Heart right ventricle (tissue), 16 donors: ENCODE measurements around the gene PRTFDC1. TPM values are rescaled to one million over a fixed set of nuclear protein-coding genes. Genes with fewer than 3 reads are reported as not detected.
A peak's percentile ranks its signal among the peaks of the same experiment; 100 is the strongest.

Source experiments
- ATAC-seq, 8 donors: fragments of 200-7000 bp; cut with Tn5 transposase; one replicate each; pipeline ENCODE4 v1.9.1; 2020; ENCODE audit warnings: mild to moderate bottlenecking in 8 of 8, moderate library complexity in 8 of 8, moderate number of reproducible peaks in 1 of 8
- DNase-seq, 2 donors: peaks; one replicate each; pipeline ENCODE4 v3.0.0-alpha.2; 2020
- H3K27ac ChIP-seq, 10 donors: fragments of 200-600 bp; sonication (generic) in 2 of 10; one replicate each; pipeline versions ENCODE4 v1.5.0 to v1.8.0; 2020 to 2022; ENCODE audit warnings: mild to moderate bottlenecking in 3 of 10
- H3K27me3 ChIP-seq, 7 donors: fragments of 200-600 bp; one replicate each; pipeline ENCODE4 v1.8.0; 2021 to 2022; ENCODE audit warnings: mild to moderate bottlenecking in 2 of 7
- H3K36me3 ChIP-seq, 9 donors: fragments of 200-600 bp; sonication (generic) in 1 of 9; one replicate each; pipeline versions ENCODE4 v1.5.0 to v1.8.0; 2020 to 2022; ENCODE audit warnings: mild to moderate bottlenecking in 2 of 9
- H3K4me1 ChIP-seq, 9 donors: fragments of 200-600 bp; sonication (generic) in 1 of 9; one replicate each; pipeline versions ENCODE4 v1.5.0 to v1.8.0; 2020 to 2022; ENCODE audit warnings: mild to moderate bottlenecking in 4 of 9
- H3K4me3 ChIP-seq, 10 donors: fragments of 200-600 bp; sonication (generic) in 2 of 10; one replicate each; pipeline versions ENCODE4 v1.5.0 to v1.8.0; 2020 to 2022; ENCODE audit warnings: mild to moderate bottlenecking in 7 of 10, moderate library complexity in 2 of 10
- H3K9me3 ChIP-seq, 11 donors: fragments of 200-600 bp in 10 of 11; sonication (generic) in 2 of 11; one replicate each; pipeline versions ENCODE4 v1.5.0 to v1.8.0; 2013 to 2022; ENCODE audit warnings: mild to moderate bottlenecking in 2 of 11, control low read depth in 1 of 11, moderate library complexity in 1 of 11
- WGBS, 2 donors: extraction: QIAGEN DNeasy Blood & Tissue Kit; methylation state at CpG; one replicate each; pipeline ENCODE4 v1.1.7; 2013; ENCODE audit warnings: inconsistent platforms in 1 of 2; 5-methylcytosine and 5-hydroxymethylcytosine counted together
- intact Hi-C, 10 donors: fragments of 100-400 bp; cut with DNase I; formaldehyde crosslinking; loops; one replicate each; pipeline versions ENCODE4 v1.11.1 to v1.14.2; 2022
- polyA plus RNA-seq, 2 donors: library from polyadenylated mRNA; stranded (reverse); fragments of 200-250 nt; gene quantifications; one replicate each; pipeline ENCODE4 v1.2.3, GENCODE V29; 2013
- total RNA-seq, 10 donors: library from RNA; stranded (reverse); fragmentation: NEBNext Ultra II Directional in 3 of 10; extraction: Animal tissue kit (Norgen Biotek cat#: 25700) in 3 of 10; gene quantifications; one replicate each; pipeline versions ENCODE4 v1.2.1 to v1.2.4, GENCODE V29; 2021 to 2023
- TF ChIP-seq, protein P1 (sequence below), 9 donors: fragments of 200-600 bp; sonication (generic) in 2 of 9; IDR thresholded peaks; one replicate each; pipeline versions ENCODE4 v1.5.0 to v1.8.0; 2021 to 2022; ENCODE audit warnings: antibody characterized with exemption in 9 of 9, mild to moderate bottlenecking in 5 of 9, moderate library complexity in 1 of 9
- donor health status: Arrhythmogenic right ventricular cardiomyopathy.
- donor health status: ischemic (EF 13 %, LVEDD 7.1; RV severe dilation, severe dysfunction).
- donor health status: healthy with polysubstance abuse.
- donor health status: DM: no; HTN: yes; CAD: no.
- donor health status: DM: no; HTN: no; CAD: no.
- donor health status: ischemic (EF 25% LVEDD 6.9; RV normal size, moderate dysfunction).
- donor health status: ischemic (EF 25% LVEDD 5.7; RV mildly dilated, moderate dysfunction).
- donor health status: healthy.
- donor health status: DM: yes; HTN: yes; CAD: no.
- donor health status: Ischemic cardiomyopathy.
- donor health status: ischemic (EF 35%, LVEDD 5.7; RV mildly dilated, moderate dysfunction).
- donor health status: nonischemic (EF 11% LVEDD 7.7; RV severe dilation, severe dysfunction).
- donor health status: DM: yes; HTN: yes; CAD: no.
- donor health status: PGD.
- donor health status: ischemic (EF 29% LVEDD 5.4; RV normal size, mild dysfunction).
- donor health status: nonischemic (EF 23%, LVEDD 6.1; RV moderate dilation, normal function).

Gene PRTFDC1
- total and polyA plus RNA-seq, 12 donors, result 2.5 to 11.4 (median 5.0) TPM

DNA sequence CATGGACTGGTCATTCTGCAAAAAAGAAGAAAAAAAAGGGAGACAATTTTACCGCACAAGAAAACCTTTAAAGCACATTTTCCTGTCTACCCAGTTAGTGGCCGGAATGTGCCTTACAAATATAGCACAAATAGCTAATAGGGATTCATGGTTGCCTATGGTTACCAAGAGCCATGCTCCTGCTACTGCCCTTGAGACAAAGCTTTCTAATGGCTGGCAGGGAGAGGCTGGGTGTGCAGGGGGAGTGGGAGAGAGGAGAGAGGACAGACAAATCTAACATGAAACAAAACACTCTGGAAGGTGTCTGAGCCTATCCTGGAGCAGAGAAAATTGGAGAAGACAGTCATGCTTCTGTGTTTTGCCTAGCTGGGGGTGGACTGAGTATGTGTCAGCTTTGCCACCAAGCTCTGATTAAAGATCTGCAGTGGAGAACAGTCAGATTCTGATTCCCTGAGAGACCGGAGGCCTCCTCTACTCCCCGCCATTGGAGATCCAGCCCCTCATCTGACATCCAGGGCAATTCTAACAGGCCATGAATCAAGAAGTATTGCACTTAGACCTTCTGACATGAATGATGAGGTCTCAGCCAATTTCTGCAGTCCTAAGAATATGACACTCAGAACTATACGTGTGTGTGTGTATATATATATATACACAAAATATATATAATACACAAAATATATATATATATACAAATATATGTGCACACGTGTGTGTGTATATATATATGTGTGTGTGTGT lies 80.2 kb downstream of the PRTFDC1 start:
- Histone ChIP-seq H3K27ac (peak overlapping the region in 1 of 10 donors; percentile 69), H3K9me3 (peaks cover 0 to 10% (median 0%) of the 10 kb centered on the region in 11 donors), H3K36me3 (no peaks in the 10 kb centered on the region), H3K4me3 (no peak overlapping the region), H3K27me3 (no peaks in the 10 kb centered on the region), H3K4me1 (peaks cover 0 to 38% (median 5%) of the 10 kb centered on the region in 9 donors)
- intact Hi-C loops, result loop anchor here in 1 of 10 donors (10.0 kb wide), 1 partner anchor 147 kb away; the partner anchor contains the start of gene ARHGAP21
- DNase-seq (no peak), ATAC-seq (peak in 1 of 8 donors; percentile 16)
- TF ChIP-seq, protein P1, sequence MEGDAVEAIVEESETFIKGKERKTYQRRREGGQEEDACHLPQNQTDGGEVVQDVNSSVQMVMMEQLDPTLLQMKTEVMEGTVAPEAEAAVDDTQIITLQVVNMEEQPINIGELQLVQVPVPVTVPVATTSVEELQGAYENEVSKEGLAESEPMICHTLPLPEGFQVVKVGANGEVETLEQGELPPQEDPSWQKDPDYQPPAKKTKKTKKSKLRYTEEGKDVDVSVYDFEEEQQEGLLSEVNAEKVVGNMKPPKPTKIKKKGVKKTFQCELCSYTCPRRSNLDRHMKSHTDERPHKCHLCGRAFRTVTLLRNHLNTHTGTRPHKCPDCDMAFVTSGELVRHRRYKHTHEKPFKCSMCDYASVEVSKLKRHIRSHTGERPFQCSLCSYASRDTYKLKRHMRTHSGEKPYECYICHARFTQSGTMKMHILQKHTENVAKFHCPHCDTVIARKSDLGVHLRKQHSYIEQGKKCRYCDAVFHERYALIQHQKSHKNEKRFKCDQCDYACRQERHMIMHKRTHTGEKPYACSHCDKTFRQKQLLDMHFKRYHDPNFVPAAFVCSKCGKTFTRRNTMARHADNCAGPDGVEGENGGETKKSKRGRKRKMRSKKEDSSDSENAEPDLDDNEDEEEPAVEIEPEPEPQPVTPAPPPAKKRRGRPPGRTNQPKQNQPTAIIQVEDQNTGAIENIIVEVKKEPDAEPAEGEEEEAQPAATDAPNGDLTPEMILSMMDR (IDR thresholded peaks at IDR 0.05), result no peak
- 69 to 81% methylated on average over 6 of the region's 6 CpGs for WGBS, 2 donors

DNA sequence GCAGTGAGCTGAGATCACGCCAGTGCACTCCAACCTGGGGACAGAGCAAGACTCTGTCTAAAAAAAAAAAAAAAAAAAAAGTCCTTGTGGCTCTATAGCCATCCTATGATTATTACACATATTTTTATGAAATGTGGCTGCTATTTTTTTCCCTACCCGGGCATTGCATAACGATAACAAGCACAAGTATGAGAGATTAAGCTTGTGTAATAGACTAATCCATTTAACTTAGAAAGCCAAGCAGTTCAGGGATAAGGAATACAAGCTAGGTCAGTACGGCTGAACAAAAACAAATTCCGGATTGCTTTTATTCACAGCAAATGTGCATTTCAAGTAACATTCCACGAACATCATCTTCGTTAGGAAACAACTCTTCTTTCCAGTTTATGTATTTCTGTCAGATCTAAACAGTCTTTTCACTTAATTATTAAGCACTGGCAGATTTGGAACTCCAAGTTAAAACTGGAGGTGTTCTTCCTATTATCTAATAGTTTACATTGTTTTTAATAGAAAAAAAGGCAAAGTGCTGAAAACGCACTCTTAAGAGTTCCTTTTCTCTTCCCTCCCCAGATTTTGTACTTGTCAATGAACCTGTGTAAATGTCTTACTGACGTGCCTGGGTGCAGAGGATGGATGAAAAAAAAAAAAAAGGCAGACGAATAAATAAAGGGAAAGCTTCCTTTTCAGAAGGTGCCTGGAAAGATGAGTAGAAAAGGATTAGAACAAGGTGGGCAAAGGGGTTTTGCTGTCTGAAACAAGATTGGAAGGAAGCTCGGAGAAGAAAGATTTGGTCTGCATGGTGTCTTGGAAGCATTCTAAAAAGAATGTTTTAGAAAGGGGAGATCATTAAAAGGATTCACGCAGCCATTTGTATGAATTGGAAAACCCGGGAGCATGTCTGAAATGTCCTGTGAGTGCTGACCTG lies 81.1 kb downstream of the PRTFDC1 start:
- TF ChIP-seq, protein P1 (IDR thresholded peaks at IDR 0.05), result no peak
- H3K4me3 ChIP-seq, result no peak overlapping the region
- H3K36me3 ChIP-seq, result no peaks in the 10 kb centered on the region
- intact Hi-C loops, result loop anchor here in 1 of 10 donors (10.0 kb wide), 1 partner anchor 146 kb away; the partner anchor contains the start of gene ARHGAP21
- no peak overlapping the region for H3K27ac ChIP-seq
- no peaks in the 10 kb centered on the region for H3K27me3 ChIP-seq
- 82 to 88% methylated on average over 13 of the region's 13 CpGs for WGBS, 2 donors
- DNase-seq, result no peak
- peaks cover 0 to 47% (median 5%) of the 10 kb centered on the region in 9 donors for H3K4me1 ChIP-seq
- no peak for ATAC-seq
- H3K9me3 ChIP-seq, result peaks cover 0 to 10% (median 0%) of the 10 kb centered on the region in 11 donors

DNA sequence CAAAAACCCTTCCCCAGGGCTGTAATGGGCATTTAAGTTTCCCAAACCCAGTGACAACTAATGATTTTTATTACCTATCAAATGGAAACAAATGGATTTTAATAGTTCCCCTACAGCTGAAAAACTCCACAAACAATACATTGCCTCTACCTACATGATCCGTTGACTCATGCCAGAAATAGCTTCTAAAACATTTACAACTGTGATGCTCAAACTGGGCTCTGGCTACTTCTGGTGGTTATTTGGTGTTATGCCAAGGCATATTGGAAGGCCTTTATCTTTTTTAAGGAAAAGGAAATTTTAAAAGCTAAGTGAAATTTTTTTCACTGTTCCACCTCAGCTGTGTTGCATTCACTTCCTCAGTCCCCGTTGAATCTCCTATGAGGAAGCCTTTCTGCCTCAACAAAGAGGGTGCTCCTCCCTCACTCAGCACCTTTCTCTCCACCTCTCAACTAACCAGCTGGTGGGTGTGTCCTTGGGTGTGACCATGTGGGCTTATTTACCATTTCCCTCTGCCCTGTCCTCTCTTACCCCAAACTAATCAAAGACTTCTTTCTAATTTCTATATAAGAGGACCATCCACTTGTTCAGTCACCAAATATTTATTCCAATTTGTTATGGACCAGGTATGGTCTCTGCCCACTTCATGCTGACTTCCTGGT lies 82.9 kb downstream of the PRTFDC1 start:
- intact Hi-C loops, result loop anchor here in 3 of 10 donors (5.0 to 10.0 kb wide), 3 partner anchors 43 to 145 kb away; partner anchors contain the start of genes ARHGAP21 (in 2 of the 3) and PRTFDC1 (in 1 of the 3)

More for the DNA sequence above, 82.9 kb downstream of the PRTFDC1 start:
- Histone ChIP-seq H3K36me3 (no peaks in the 10 kb centered on the region), H3K9me3 (no peaks in the 10 kb centered on the region), H3K27me3 (no peaks in the 10 kb centered on the region), H3K4me3 (no peak overlapping the region), H3K4me1 (peaks cover 0 to 51% (median 5%) of the 10 kb centered on the region in 9 donors), H3K27ac (peak overlapping the region in 1 of 10 donors; percentile 5)
- DNase-seq (no peak), ATAC-seq (no peak)
- WGBS, 2 donors, result 41 to 53% methylated on average over 2 of the region's 2 CpGs
- TF ChIP-seq, protein P1 (IDR thresholded peaks at IDR 0.05), result no peak
